Stimulated activated CD8-positive, alpha-beta memory T cell treated with anti-CD3 and anti-CD28 coated beads, Interleukin-15, amount 100 ng/mL, for 48 hours (primary cell): ENCODE results near the gene CYP19A1.
"Not testable (repeated sequence)": the region's sequence is repeated elsewhere in the genome, so short reads cannot be mapped to it uniquely, and the experiment has no call there.

Experiments
- DNase-seq, 2 donors: peaks; one replicate each; pipeline ENCODE4 v3.0.0-alpha.2; 2020; ENCODE audit warnings: low read depth in 2 of 2

CYP19A1 gene

GRCh38 chr15:51261113-51261512 is 77.3 kb downstream of the CYP19A1 start:
- not testable (repeated sequence) for DNase-seq

GRCh38 chr15:51260202-51260601 is 78.2 kb downstream of the CYP19A1 start:
- DNase-seq = no peak

- no peak for DNase-seq
Measured at GRCh38 chr15:51255533-51255932, 82.9 kb downstream of the CYP19A1 start.

GRCh38 chr15:51253366-51253765 is 85.0 kb downstream of the CYP19A1 start:
- no peak for DNase-seq

DNA sequence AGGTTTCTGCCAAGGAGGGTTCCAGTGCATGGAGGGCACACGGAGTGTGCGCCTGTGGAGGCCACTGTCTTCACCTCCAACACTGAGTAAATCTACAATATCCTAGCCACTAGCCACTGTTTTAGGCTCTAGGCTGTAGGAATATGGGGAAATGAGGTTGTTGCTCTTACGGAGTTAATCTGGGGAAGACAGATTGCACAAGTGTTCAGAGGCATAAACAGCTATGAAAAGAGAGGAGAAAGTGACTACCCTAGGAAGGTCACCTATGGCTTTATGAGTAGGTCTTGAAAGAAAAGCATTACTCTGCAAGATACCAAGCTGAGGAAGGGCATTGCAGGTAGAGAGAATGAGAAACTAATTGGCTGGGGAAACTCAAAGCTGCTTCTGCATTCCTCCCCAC is 85.7 kb downstream of the CYP19A1 start:
- DNase-seq = no peak

GRCh38 chr15:51251556-51251955 is 86.8 kb downstream of the CYP19A1 start:
- DNase-seq = no peak

GRCh38 chr15:51250217-51251011 is 88.0 kb downstream of the CYP19A1 start:
- DNase-seq = no peak

GRCh38 chr15:51245628-51246027 is 92.8 kb downstream of the CYP19A1 start:
- DNase-seq = no peak

GRCh38 chr15:51244423-51244869 is 94.0 kb downstream of the CYP19A1 start:
- DNase-seq = no peak

DNA sequence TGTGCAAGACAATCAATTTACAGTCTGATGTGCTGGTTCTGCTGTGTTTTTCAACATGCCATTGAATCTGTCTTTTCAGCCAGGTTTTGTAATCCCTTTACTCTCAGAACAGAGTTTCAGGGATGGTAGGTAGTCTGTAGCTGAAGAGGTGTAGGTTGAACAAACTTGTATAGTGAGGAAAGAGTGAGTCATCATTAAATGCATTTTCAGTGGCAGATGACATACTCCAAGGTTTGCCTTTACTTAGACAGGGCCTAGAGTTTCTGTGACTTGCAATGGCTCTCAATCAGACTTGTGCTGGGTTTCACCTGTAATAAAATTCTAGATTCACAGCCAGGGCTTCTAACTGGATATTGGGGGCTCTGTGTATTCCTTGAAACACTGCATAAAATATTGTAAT is 94.6 kb downstream of the CYP19A1 start:
- no peak for DNase-seq

DNA sequence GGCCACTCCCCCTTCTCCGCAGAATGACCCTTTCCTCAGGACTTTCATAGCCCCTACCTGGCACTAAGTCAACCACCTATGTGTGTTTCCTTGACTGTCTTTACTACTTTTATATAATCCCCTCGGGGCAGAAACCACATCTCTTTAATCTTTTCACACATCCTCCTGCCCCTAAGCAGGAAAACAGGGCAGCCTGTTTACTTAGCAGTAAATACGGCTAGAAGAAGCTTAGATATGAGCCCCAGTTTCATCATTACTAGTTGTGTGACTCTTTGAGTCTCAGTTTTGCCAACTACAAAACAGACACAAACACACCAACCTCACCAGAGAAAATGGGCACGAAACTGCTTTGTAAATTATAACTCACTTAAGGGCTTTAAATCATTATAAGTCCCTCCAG is 98.3 kb downstream of the CYP19A1 start:
- no peak for DNase-seq

DNA sequence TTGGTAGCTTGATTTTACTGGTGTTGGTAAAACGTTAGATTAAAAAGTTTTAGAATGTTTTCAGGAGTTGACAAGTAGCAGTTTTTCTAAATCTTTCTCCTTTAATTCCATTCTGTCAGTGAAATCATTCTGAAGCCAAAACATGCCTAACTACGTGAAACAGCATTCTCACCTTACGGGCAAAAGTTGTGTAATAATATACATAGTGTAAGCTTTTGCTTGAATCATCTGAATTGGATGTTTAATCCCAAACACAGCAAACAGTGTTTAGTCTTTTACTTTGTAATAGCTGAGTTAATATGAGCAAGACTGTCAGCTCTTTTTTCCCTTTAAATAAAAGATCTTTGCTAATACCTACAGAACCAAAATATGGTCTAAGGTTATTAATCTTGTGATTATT is 100.6 kb downstream of the CYP19A1 start:
- DNase-seq = no peak

DNA sequence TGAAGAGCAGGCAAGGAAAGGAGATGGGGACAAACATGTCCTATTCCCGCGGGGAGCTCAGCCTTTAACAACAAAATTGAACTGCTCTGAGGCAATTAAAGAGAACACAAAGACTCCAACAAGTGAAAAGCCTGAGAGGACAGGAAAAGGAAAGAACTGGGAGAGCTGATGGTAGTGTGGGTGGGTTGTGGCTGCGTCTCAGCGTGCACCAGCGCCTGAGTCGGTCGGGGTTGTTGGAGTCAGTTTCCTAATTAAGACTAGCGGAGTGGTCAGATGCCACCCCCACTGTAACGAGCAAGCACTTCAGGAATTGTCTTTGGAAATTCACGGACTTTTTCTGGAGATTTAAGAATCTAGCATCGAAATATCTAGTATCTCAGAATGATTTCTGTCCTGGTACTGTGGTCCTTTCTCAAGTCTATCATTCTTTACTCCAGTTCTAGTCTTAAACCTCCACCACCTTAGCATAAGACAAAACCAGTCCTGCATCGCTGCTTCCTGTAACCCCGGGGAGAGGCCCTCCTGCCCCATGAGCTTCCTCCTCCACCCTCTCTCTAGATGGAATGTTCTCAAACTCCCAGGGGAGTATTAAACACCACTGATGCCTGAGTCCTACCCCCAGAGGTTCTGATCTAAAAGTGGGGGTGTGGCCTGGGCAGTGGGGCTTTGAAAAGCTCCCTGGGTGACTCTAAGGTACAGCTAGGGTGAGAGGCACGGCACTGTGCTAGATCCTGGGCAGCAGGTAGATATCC is 104.0 kb downstream of the CYP19A1 start:
- no peak for DNase-seq

DNA sequence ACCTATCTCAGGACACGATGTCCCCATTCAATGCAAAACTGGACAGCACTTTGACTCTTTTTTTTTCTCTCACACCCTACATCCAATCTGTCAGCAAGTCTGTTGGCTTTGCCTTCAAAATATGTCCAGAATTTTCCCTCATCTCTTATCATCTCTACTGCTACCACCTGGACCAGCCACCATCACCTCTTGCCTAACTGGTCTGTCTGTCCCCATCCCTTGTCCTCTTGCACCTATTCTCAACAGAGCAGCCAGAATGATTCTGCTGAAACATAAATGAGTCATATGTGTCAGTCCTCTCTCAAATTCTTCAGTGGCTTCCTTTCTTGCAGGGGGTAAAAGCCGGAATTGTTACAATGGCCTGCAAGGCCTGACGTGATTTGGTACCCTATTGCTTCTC is 105.8 kb downstream of the CYP19A1 start:
- no peak for DNase-seq

GRCh38 chr15:51229907-51230330 is 108.5 kb downstream of the CYP19A1 start:
- DNase-seq = no peak

DNA sequence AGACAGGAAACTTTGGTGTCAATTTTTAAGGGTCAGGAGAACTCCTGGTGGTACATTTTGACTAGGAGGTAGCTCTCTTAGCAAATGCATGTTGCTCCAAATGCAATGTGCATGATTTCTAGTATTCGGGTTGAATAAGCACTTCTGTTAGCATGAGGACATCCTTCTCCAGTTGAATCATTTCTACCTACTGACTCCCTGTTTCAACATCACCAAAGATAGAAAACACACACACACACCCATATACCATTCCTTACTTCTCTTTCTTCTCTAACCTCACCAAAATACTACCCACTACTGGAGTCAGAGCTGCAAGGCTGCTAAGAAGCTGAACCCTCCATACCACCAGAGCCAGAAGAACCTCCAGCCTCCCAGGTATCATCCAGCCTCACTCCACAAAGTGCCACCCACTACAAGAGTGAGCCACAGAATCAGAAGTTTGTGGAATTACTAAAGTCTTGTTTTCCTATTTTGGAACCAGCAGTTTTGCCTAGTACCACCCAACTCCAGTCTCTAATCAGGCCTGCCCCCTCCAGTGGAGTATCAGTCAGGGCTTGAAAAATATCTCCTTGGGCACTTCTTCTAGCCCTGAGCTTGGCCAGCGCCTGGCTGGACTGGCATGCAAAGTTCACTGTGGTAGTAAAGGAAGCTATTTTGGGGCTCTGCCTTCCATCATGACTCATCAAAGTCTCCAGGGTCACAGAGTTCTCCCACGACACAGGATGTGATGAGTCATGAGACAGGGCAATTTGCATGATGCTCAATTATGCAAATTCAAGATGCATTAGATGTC is 110.3 kb downstream of the CYP19A1 start:
- no peak for DNase-seq

- no peak for DNase-seq
Measured at GRCh38 chr15:51226576-51227210, 111.7 kb downstream of the CYP19A1 start.

DNA sequence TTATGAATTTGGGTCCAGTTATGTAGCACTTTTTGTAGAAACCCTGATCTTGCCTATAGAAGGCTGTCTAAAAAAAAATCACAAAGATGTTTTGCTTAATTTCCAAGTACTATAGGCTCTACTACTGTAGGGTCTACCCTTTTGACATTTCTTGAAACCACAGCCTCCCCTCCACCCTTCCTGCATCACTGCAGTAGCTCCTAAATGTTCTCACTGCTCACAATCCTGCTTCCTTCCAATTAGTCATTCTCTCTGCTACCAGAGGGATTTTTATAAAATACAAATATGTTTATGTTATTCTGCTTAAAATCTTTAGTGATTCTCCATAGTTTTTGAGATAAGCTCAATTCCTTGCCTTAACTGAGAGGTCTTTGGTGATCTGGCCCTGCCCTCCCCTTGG is 114.0 kb downstream of the CYP19A1 start:
- no peak for DNase-seq

DNA sequence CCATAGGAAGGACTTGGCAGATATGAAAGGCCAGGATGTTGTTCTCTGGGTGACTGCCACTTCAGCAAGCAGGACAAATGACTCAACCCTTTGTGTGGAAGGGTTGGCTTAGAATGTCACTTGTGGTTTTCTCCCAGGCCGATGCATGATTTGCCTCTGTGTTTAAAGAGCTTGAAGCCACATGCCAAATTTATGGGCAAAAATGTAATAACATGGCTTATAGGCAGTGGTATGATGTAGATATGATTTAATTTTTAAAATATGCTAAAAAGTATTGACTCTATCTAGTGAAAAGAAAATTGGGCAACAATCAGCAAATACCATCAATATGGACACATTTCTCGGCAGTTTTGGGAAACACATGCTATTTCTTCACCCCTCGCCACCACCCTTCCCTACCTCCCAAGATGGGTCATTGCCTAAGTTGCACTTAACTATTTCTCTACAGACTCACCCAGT is 114.6 kb downstream of the CYP19A1 start:
- no peak for DNase-seq

- DNase-seq = no peak
Measured at GRCh38 chr15:51218299-51218938, 120.0 kb downstream of the CYP19A1 start.

GRCh38 chr15:51212909-51213308 is 125.5 kb downstream of the CYP19A1 start:
- no peak for DNase-seq
